ENCODE results near the gene DHH.

- TF ChIP-seq CTCF (IDR thresholded peaks at IDR 0.05; ENCODE audit: poor library complexity) (no peak), EZH2 (IDR thresholded peaks at IDR 0.05; ENCODE audit: borderline replicate concordance) (no peak), EZH2phosphoT487 (IDR thresholded peaks at IDR 0.05; ENCODE audit: low read depth, severe bottlenecking, unreplicated experiment) (no peak)
Measured at GRCh38 chr12:49059045-49059298, 35.6 kb downstream of the DHH start.
